ENCODE measurements around the gene BCAS1.

GRCh38 chr20:54000262-54000661 lies 70.1 kb downstream of the BCAS1 start:
- no peak for TF ChIP-seq ZNF274 (IDR thresholded peaks at IDR 0.05; ENCODE audit: low read depth, low read length)
- TF ChIP-seq YY1 (IDR thresholded peaks at IDR 0.05; ENCODE audit: insufficient read depth, insufficient read length): no peak
- TF ChIP-seq SUZ12 (IDR thresholded peaks at IDR 0.05; ENCODE audit: extremely low read depth, insufficient read depth, insufficient read length): no peak

Data from NT2/D1 (cell line).